Fibroblast of the aortic adventitia (primary cell): ENCODE measurements around the gene PCSK4. TPM values are rescaled to one million over a fixed set of nuclear protein-coding genes. Genes with fewer than 3 reads are reported as not detected.

Source experiments
- DNase-seq: peaks from one replicate; pipeline ENCODE4 v3.0.0-alpha.2; 2010; ENCODE audit warnings: low read depth
- H3K4me3 ChIP-seq: 2 replicates; pipeline ENCODE4 v1.5.1; 2011; ENCODE audit warnings: low read depth, mild to moderate bottlenecking, control low read depth, low read length, moderate library complexity
- total RNA-seq: library from RNA; depleted of rRNA; stranded (reverse); fragments of >200 nt; gene quantifications from 2 replicates; pipeline ENCODE4 v1.2.3, GENCODE V29; 2012; ENCODE audit warnings: low replicate concordance
- TF ChIP-seq, protein P1 (sequence below): IDR thresholded peaks from 2 replicates; pipeline ENCODE4 v1.5.1; 2011; ENCODE audit warnings: mild to moderate bottlenecking, low read length, control low read depth, inconsistent platforms; ENCODE audit not compliant: insufficient read depth

The PCSK4 gene
- total RNA-seq, 1 donor, result 2.2 TPM

DNA sequence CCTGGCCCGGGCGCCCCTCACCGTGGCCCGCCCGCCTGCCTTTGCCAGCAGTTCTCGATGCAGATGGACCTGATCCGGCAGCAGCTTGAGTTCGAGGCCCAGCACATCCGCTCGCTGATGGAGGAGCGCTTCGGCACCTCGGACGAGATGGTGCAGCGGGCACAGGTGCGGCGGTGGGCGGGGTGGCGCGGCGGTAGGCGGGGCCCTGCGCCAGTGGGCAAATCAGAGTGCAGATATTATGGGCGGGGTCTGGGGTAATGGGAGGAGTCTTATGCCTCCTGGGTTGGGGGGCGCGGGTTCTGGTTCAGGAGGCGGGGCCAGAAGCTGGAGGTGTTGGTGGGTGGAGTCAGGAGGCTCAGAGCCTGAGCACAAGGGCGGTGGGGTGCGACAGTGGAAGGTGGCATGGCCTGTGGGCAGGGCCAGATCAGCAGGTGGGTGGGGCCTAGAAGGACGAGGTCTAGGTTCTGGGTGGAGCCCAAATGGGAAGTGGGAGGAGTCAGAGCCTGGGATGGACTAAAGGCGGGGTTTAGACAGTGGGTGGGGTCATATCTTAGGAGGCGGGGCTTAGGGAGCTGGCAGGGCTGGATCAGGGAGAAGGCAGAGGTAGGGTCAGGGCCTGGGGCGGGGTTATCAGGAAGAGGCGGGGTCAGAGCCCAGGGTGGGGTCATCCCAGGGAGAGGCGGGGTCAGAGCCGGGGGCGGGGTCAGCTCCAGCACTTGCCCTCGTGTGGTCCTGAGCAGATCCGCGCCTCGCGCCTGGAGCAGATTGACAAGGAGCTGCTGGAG is 34.6 kb downstream of the PCSK4 start:
- peak; percentile 56 for DNase-seq
- H3K4me3 ChIP-seq, result no peak overlapping the region
- TF ChIP-seq, protein P1, sequence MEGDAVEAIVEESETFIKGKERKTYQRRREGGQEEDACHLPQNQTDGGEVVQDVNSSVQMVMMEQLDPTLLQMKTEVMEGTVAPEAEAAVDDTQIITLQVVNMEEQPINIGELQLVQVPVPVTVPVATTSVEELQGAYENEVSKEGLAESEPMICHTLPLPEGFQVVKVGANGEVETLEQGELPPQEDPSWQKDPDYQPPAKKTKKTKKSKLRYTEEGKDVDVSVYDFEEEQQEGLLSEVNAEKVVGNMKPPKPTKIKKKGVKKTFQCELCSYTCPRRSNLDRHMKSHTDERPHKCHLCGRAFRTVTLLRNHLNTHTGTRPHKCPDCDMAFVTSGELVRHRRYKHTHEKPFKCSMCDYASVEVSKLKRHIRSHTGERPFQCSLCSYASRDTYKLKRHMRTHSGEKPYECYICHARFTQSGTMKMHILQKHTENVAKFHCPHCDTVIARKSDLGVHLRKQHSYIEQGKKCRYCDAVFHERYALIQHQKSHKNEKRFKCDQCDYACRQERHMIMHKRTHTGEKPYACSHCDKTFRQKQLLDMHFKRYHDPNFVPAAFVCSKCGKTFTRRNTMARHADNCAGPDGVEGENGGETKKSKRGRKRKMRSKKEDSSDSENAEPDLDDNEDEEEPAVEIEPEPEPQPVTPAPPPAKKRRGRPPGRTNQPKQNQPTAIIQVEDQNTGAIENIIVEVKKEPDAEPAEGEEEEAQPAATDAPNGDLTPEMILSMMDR, result no peak

DNA sequence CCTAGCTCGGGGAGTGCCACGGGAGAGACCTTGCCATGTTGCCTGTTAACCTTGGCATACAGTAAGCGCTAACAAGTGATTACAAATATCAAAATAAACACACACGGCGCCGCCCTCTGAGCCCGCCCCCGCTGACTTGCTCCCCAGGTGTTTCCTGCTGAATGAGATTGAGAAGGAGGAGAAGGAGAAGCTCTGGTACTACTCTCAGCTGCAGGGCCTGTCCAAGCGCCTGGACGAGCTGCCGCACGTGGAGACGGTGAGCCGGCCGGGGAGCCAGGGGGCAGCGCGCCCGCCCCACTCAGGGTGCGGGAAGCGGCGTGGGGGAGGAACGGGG is 35.2 kb downstream of the PCSK4 start:
- no peak for DNase-seq
- TF ChIP-seq, protein P1, result no peak
- no peak overlapping the region for H3K4me3 ChIP-seq

DNA sequence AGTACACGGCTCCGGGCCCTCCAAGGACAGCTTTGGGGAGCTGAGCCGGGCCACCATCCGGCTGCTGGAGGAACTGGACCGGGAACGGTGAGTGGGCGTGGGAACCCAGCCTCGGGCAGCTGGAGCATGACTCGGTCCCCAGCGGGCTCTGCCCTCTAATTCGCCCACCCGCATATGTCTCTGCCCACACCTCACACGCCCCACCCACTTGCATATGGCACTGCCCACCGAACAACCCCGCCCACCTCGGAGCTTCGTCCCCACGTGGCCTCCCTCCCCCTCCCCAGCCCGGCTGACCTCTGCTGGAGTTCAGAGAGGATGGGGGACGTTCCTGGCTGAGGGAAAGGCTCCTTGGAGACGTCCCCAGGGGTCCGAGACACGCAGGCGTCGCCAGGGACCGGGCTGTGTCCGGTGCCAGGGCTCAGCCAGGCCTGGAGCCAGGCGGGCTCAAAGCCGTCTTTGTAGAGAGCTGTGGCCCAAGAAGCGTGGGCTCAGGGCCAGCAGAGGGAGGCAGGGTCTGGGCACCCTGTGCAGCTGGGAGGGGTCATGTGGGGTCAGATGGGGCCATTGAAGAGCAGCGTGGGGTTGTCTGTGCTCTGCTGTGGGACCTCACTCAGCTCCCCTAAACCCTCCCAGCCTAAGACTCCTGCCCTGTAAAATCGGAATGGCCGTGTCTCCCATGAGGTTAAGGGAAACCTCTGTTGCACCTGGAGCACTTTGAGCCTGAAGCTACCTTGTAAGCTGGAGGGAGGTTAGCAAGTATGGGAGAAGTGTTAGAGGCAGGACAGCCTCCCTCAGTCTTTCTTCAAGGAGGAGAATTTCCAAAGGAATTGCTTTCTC is 36.4 kb downstream of the PCSK4 start:
- TF ChIP-seq, protein P1, result peak; percentile 16
- DNase-seq, result no peak
- no peak overlapping the region for H3K4me3 ChIP-seq

DNA sequence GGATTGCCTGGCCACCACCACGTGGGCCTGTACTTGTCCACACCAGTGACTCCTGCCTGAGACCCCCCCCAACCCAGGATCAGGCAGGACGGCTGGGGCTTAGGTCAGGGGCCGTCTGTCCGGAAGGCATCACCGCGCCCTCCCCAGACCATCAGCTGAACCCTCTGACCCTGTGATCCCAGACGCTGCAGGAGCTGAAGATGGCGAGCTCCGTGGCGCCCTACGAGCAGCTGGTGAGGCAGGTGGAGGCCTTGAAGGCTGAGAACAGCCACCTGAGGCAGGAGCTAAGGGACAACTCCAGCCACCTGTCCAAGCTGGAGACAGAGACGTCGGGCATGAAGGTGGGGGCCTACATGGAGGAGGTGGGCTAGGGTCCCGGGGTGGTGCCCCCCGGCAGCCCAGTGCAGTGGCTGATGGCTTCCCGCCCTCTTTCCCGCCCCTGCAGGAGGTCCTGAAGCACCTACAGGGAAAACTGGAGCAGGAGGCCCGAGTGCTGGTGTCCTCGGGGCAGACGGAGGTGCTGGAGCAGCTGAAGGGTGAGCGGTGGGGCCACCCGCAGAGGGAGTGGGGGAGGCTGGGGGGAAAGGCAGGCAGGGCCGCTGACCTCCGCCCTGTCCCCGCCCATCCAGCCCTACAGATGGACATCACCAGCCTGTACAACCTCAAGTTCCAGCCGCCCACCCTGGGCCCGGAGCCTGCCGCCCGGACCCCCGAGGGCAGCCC is 37.2 kb downstream of the PCSK4 start:
- TF ChIP-seq, protein P1, result no peak
- H3K4me3 ChIP-seq, result no peak overlapping the region
- DNase-seq, result no peak

DNA sequence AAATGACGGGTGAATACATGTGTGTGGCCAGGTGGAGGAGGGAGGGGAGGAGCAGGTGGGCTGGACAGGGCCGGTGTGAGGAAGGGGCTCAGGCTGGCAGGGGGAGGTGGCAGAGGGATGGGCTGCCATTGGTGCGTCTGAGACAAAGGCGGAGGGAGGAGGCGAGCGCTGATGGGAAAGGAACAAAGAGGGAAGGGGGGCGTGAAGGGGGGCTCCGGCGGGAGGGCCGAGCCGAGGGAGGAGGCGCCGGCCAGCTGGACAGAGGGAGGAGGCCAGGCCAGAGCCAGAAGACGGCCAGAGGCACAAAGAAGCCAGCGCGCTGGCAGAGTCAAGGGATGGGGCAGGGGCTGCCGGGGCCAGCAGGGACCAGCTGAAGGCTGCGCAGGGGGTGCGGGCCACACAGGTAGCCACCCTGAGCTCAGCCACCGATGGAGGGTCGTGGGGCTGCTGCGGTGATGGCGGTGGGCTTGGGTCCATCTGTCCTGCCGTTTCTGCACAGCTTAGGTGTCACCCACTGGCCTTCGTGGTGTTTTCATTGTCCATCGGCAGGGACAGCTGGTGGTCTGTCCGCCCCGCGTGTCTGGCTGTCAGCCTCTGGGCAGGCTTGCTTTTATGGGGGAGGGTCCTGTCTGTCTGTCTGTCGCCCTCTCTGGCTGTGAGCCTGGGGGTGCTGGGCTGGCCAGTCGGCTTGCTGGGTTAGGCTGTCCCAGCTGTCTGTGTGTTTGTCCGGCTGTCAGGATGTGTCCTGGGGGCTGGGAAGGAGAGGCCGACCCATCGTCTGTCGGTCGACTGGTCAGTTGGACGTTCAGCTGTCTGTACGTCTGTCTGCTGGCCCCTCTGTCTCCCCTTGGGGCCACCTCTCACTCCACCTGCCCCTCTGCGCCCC is 38.0 kb downstream of the PCSK4 start:
- TF ChIP-seq, protein P1, result no peak
- DNase-seq, result no peak
- no peak overlapping the region for H3K4me3 ChIP-seq
